Retinal pigment epithelial cell (primary cell): Measurements from ENCODE around the gene RIT2.

Experiments
- DNase-seq: peaks from one replicate; pipeline ENCODE4 v3.0.0-alpha.2; 2010; ENCODE audit warnings: low read depth
- H3K4me3 ChIP-seq: 2 replicates; pipeline ENCODE4 v1.5.1; 2011; ENCODE audit warnings: mild to moderate bottlenecking, low read length, control low read depth, moderate library complexity
- TF ChIP-seq, protein P1 (sequence below): conservative IDR thresholded peaks from 2 replicates; pipeline ENCODE4 v1.5.1; 2011; ENCODE audit warnings: low read depth, low read length, control low read depth, inconsistent platforms

Gene RIT2

DNA sequence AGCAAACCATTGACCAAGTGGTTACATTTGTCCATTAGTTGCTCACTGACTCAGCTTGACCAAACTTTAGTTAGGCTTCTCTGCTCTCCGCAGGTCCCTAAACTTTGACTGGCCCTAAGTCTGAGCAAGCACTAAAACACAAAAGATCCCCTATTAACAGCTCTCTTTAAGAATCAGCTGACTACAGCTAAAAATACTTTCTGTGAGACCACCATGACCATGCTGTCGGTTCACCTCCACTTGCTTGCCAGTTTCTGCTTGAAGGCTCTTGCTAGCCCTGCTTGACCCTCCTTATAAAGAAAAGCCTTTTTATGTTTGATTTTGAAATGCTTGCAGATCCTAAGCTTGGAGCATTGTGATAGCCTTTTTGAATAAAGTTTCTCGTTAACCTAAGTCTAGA, 40.4 kb upstream of the RIT2 start:
- TF ChIP-seq, protein P1, sequence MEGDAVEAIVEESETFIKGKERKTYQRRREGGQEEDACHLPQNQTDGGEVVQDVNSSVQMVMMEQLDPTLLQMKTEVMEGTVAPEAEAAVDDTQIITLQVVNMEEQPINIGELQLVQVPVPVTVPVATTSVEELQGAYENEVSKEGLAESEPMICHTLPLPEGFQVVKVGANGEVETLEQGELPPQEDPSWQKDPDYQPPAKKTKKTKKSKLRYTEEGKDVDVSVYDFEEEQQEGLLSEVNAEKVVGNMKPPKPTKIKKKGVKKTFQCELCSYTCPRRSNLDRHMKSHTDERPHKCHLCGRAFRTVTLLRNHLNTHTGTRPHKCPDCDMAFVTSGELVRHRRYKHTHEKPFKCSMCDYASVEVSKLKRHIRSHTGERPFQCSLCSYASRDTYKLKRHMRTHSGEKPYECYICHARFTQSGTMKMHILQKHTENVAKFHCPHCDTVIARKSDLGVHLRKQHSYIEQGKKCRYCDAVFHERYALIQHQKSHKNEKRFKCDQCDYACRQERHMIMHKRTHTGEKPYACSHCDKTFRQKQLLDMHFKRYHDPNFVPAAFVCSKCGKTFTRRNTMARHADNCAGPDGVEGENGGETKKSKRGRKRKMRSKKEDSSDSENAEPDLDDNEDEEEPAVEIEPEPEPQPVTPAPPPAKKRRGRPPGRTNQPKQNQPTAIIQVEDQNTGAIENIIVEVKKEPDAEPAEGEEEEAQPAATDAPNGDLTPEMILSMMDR: no peak
- no peak overlapping the region for H3K4me3 ChIP-seq
- no peak for DNase-seq

DNA sequence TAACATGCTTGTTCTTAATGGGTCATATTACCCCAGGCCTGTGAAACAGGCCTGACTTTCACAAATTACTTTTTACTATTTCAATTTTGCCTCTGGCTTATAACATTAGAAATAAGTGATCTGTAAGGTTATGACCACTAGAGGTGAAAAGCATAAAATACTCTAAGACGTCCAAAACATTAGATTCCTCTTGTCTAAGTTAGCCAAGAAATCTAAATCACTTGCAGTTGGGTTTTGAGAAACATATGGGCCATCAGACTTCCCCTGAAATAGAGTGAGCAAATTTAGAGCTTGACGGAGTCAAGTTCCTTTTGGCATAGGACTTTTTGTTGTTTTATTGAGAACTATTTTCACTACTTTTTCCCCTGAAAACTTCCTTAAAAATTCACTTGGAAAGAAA, 32.7 kb upstream of the RIT2 start:
- no peak for DNase-seq
- H3K4me3 ChIP-seq: no peak overlapping the region
- TF ChIP-seq, protein P1: no peak

DNA sequence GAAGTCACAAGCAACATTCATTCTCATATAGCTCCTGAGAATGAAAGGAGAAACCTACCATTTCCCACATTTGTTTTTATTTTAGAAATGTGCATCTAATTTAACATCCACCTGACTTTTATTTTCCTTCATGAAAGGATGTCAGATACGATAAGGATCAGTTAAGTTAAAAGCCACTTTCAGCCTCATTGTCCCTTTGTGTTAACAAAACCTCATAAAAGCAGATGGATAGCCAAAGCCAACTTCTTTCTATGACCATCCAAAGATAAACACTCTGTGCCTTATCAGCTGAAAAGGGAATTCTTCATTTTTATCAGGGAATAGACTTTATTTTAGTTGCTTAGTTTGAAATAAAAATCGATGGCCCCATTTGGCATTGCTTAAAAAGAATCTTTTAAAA, 25.7 kb upstream of the RIT2 start:
- no peak overlapping the region for H3K4me3 ChIP-seq
- DNase-seq: no peak
- TF ChIP-seq, protein P1: no peak

DNA sequence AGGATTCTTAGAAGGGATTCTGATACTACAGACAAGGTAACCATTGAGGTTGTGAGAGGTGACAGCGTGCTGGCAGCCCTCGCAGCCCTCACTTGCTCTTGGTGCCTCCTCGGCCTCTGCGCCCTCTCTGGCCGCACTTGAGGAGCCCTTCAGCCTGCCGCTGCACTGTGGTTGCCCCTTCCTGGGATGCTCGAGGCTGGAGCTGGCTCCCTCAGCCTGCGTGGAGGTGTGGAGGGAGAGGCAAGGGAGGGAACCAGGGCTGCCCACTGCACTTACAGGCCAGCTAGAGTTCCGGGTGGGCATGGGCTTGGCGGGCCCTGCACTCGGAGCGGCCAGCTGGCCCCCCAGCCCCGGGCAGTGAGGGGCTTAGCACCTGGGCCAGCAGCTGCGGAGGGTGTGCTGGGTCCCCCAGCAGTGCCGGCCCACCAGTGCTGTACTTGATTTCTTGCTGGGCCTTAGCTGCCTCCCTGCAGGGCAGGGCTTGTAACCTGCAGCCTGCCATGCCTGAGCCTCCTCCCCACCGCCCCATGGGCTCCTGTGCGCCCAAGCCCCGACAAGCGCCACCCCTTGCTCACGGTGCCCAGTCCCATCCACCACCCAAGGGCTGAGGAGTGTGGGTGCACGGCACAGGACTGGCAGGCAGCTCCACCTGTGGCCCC, 23.9 kb upstream of the RIT2 start:
- DNase-seq: no peak
- H3K4me3 ChIP-seq: no peak overlapping the region
- TF ChIP-seq, protein P1: no peak

DNA sequence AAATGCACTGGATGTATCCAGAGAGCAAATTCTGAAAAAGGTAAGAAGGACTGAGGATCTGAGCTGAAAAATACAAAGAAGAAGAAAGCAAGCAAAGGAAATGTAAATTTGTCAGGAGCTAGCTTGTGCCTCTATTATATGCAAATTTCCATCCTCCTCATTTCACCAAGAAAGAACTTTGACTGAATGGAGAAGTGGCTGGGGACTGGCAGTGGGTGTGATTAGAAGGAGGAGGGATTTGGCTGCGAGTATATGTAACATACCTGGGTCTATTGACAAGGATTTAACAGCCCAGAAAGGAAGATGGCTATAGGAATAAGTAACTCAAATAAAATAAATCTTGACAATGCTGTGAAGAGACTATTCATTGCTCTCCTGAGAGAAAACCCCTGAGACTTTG, 19.4 kb upstream of the RIT2 start:
- no peak for DNase-seq
- no peak overlapping the region for H3K4me3 ChIP-seq
- TF ChIP-seq, protein P1: no peak

DNA sequence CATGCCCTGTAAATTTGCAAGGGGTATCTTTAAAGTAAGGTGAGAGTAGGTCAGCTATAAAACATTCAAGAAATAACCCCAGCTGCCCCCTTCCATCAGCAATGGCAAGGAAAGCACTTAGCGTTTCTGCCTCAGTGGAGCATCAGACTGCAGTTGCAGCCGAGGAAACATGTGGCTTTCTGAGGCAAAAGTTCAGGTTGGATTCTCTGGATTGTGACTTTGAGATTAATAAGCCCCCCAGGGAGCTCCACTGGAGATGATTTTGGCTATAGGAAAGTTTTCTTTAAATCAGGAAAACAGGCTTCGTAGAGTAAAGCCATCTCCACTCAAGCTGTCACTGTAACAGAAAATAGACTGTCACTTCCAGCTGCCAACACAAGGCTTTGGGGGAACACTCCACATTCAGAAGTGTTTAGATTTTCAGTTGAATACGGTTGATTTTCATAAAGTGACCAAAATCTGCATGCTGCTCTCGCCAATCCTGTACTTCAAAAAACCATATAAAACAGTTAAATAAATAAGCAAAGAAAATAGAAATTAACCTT, 15.3 kb upstream of the RIT2 start:
- no peak for DNase-seq
- no peak overlapping the region for H3K4me3 ChIP-seq
- TF ChIP-seq, protein P1: no peak

DNA sequence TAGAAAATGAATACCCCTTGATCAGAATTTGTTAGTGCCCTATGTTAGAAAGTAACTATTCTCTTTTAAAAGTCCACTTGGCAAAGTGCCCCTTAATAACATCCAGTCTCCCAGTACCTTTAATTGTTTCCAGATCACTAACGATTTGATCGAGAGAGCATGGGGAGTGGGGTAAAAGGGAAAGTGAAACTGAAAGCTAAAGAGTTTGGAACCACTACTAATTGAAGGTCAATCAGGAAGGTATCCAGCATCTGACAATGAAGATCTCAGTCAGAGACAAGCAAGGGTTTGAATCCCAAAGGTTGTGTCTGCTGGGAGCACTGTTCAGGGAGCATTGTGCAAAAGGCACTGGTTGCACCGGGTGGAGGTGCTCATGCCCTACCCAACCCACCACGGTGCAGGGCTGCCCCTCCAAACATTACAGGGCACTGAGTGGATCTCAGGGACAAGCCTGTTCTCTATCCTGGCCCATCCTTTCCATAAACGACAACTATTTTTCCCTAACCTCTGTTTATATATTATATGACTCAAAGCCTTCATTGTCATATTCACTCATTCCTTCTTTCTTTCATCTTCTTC, 14.6 kb upstream of the RIT2 start:
- TF ChIP-seq, protein P1: no peak
- H3K4me3 ChIP-seq: peak overlapping the region; percentile 17
- DNase-seq: no peak
